GM12891 (cell line): ENCODE measurements around the gene KIF26A.

Source experiments
- PAX5 ChIP-seq: IDR thresholded peaks from 2 replicates; pipeline ENCODE4 v1.6.1; 2011; ENCODE audit warnings: low read length, moderate library complexity, mild to moderate bottlenecking; ENCODE audit not compliant: insufficient read depth, severe bottlenecking
- POLR2A ChIP-seq: IDR thresholded peaks from 2 replicates; pipeline ENCODE4 v1.6.1; 2011; ENCODE audit warnings: low read depth, low read length, control low read depth
- POLR2AphosphoS5 ChIP-seq: IDR thresholded peaks from 2 replicates; pipeline ENCODE4 v1.6.1; 2011; ENCODE audit warnings: low read depth, low read length, control low read depth
- POU2F2 ChIP-seq: IDR thresholded peaks from 2 replicates; pipeline ENCODE4 v1.6.1; 2011; ENCODE audit warnings: low read depth, mild to moderate bottlenecking, control low read depth, low read length, moderate library complexity
- SPI1 ChIP-seq: IDR thresholded peaks from 2 replicates; pipeline ENCODE4 v1.6.1; 2011; ENCODE audit warnings: low read depth, low read length, control low read depth
- TAF1 ChIP-seq: IDR thresholded peaks from 2 replicates; pipeline ENCODE4 v1.6.1; 2011; ENCODE audit warnings: low read depth, low read length, control low read depth

- TF ChIP-seq POLR2AphosphoS5 (no peak), TAF1 (no peak), POLR2A (no peak), POU2F2 (no peak), SPI1 (no peak), PAX5 (no peak)
These were observed 39.0 kb upstream of the KIF26A start for GRCh38 chr14:104099096-104100041.
